Ishikawa (cell line): ENCODE measurements around the gene CCDC183.

Experiments
- CEBPB ChIP-seq: IDR thresholded peaks from 2 replicates; pipeline ENCODE4 v1.6.1; 2012
- CREB1 ChIP-seq: IDR thresholded peaks from 2 replicates; pipeline ENCODE4 v1.6.1; 2012; ENCODE audit warnings: low read depth
- EGR1 ChIP-seq: IDR thresholded peaks from 2 replicates; pipeline ENCODE4 v1.6.1; 2012
- EP300 ChIP-seq: IDR thresholded peaks from 2 replicates; pipeline ENCODE4 v1.6.1; 2012; ENCODE audit warnings: borderline replicate concordance
- FOXM1 ChIP-seq: IDR thresholded peaks from 2 replicates; pipeline ENCODE4 v1.6.1; 2012; ENCODE audit warnings: low read depth, borderline replicate concordance
- NFIC ChIP-seq: IDR thresholded peaks from 2 replicates; pipeline ENCODE4 v1.6.1; 2012
- RAD21 ChIP-seq: IDR thresholded peaks from 2 replicates; pipeline ENCODE4 v1.6.1; 2012; ENCODE audit warnings: low read depth
- TAF1 ChIP-seq: IDR thresholded peaks from 2 replicates; pipeline ENCODE4 v1.6.1; 2012; ENCODE audit warnings: low read depth, mild to moderate bottlenecking
- TCF12 ChIP-seq: IDR thresholded peaks from 2 replicates; pipeline ENCODE4 v1.6.1; 2012; ENCODE audit warnings: low read depth
- TEAD4 ChIP-seq: IDR thresholded peaks from 2 replicates; pipeline ENCODE4 v1.6.1; 2012
- YY1 ChIP-seq: IDR thresholded peaks from 2 replicates; pipeline ENCODE4 v1.6.1; 2012; ENCODE audit warnings: low read depth
- ZBTB7A ChIP-seq: IDR thresholded peaks from 2 replicates; pipeline ENCODE4 v1.6.1; 2012; ENCODE audit warnings: low read depth
- TF ChIP-seq, protein P1 (sequence below): IDR thresholded peaks from 2 replicates; pipeline ENCODE4 v1.6.1; 2012
- TF ChIP-seq, protein P2 (sequence below): IDR thresholded peaks from 2 replicates; pipeline ENCODE4 v1.6.1; 2012
- TF ChIP-seq, protein P3 (sequence below): IDR thresholded peaks from 2 replicates; pipeline ENCODE4 v1.6.1; 2012; ENCODE audit warnings: low read depth, mild to moderate bottlenecking

Gene CCDC183

DNA sequence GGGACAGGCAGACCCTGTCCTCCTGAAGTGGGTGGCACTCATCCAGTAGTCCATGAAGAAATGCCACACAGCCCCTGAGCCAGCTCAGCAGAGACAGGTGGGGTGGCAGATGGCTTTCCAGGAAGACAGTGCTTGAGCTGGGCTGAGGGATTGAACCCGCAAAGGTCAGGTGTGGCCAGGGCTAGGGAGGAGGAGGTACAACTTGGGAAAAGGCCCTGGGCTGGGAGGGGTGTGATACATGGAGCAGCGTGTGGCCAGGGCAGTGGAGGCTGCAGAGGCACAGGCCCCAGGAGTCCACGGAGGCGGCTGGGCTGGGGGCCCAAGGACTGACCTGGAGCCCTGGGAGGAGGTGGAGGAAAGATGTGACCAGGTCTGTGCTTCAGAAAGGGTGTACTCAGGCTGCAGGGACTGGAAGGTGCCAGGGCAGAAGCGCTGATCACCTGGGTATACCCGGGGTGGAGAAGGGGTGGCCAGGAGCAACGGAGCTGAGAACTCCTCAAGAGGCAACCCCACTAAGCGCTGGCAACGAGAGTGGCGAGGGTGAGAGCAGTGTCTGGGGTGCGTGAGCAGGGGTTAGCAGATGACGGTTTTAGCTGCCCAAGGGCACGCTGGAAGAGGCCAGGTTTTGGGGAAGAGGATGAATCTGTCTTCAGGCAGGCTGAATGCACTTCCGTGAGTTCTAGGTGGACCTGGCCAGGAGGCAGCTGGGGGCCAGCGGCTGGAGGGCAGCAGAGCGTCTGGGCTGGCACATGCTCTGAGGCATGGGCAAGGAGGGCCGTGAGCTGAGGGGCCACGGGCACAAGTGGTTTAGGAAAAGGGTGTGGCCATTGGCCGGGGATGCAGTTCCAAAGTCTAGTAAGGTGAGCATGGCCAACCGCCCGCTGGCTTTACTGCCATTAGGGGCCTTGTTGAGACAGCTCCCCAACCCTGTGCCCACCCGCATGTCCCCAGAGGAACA lies 7.7 kb downstream of the CCDC183 start:
- TF ChIP-seq FOXM1 (no peak), CREB1 (no peak), TEAD4 (no peak), TCF12 (no peak), ZBTB7A (no peak), EP300 (no peak), TAF1 (no peak), YY1 (no peak), NFIC (no peak), CEBPB (no peak), RAD21 (no peak), EGR1 (no peak)
- TF ChIP-seq, protein P1, sequence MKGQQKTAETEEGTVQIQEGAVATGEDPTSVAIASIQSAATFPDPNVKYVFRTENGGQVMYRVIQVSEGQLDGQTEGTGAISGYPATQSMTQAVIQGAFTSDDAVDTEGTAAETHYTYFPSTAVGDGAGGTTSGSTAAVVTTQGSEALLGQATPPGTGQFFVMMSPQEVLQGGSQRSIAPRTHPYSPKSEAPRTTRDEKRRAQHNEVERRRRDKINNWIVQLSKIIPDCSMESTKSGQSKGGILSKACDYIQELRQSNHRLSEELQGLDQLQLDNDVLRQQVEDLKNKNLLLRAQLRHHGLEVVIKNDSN = no peak
- TF ChIP-seq, protein P2, sequence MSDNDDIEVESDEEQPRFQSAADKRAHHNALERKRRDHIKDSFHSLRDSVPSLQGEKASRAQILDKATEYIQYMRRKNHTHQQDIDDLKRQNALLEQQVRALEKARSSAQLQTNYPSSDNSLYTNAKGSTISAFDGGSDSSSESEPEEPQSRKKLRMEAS = no peak
- TF ChIP-seq, protein P3, sequence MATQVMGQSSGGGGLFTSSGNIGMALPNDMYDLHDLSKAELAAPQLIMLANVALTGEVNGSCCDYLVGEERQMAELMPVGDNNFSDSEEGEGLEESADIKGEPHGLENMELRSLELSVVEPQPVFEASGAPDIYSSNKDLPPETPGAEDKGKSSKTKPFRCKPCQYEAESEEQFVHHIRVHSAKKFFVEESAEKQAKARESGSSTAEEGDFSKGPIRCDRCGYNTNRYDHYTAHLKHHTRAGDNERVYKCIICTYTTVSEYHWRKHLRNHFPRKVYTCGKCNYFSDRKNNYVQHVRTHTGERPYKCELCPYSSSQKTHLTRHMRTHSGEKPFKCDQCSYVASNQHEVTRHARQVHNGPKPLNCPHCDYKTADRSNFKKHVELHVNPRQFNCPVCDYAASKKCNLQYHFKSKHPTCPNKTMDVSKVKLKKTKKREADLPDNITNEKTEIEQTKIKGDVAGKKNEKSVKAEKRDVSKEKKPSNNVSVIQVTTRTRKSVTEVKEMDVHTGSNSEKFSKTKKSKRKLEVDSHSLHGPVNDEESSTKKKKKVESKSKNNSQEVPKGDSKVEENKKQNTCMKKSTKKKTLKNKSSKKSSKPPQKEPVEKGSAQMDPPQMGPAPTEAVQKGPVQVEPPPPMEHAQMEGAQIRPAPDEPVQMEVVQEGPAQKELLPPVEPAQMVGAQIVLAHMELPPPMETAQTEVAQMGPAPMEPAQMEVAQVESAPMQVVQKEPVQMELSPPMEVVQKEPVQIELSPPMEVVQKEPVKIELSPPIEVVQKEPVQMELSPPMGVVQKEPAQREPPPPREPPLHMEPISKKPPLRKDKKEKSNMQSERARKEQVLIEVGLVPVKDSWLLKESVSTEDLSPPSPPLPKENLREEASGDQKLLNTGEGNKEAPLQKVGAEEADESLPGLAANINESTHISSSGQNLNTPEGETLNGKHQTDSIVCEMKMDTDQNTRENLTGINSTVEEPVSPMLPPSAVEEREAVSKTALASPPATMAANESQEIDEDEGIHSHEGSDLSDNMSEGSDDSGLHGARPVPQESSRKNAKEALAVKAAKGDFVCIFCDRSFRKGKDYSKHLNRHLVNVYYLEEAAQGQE = no peak

DNA sequence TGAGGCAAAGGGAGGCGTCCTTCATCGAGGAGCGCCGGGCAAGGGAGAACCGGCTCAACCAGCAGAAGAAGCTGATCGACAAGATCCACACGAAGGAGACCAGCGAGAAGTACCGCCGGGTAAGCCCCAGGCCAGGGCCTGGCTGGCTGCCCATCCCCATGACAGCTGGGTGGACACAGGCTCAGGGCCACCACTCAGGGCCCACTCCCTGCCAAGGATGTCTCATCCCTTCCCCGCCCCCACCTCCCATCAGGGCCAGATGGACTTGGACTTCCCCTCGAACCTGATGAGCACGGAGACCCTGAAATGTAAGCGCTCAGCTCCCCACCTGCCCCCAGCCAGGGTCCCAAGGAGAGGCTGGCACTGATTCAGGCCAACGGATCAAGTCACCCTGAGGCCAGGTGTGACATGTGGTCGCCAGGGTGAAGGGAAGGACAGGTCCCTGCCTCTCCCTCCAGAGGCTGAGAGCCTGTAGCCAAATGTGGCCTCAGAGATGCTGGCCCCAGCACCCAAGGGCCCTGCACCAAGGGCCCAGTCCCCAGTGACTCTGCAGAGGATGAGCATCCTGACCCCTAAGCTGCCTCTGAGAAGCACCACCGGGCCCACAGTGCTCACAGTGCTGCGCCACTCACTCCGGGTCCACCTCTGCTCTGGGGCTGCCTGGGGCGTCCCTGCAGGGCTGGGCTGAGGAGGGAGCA lies 8.5 kb downstream of the CCDC183 start:
- TF ChIP-seq FOXM1 (no peak), EP300 (no peak), RAD21 (no peak), TEAD4 (no peak), CREB1 (no peak), YY1 (no peak), NFIC (no peak), ZBTB7A (no peak), TCF12 (no peak)
- TF ChIP-seq, protein P1 = no peak
- TF ChIP-seq, protein P2 = no peak
- TF ChIP-seq, protein P3 = no peak

DNA sequence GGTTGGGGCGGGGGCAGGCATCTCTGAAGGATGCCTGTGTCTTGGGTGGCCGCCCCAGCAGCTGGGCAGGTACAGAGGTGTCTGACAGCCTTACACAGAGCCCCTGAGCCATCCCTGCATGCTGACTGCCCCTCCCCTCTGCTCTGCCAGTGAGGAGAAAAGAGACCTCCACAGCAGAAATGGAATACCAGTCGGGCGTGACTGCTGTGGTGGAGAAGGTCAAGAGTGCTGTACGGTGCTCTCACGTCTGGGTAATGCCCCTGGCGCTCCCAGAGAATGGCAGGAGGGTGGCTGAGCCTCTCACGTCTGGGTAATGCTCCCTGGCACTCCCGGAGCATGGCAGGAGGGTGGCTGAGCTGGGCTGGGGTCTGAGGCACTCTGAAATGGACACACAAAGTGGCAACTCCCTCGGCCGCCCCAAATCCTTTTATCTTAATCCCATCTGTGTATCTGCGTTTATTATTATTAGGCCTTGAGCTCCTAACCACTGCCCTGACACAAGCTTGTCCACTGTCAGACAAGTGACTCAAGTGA lies 9.1 kb downstream of the CCDC183 start:
- TF ChIP-seq, protein P3 = no peak
- TF ChIP-seq, protein P2 = no peak
- TF ChIP-seq CEBPB = no peak
- TF ChIP-seq, protein P1 = no peak
- TF ChIP-seq NFIC = no peak
- no peak for TF ChIP-seq TCF12
- no peak for TF ChIP-seq EGR1
- no peak for TF ChIP-seq ZBTB7A
- TF ChIP-seq CREB1 = no peak
- TF ChIP-seq EP300 = no peak
- TF ChIP-seq FOXM1 = no peak
- no peak for TF ChIP-seq TEAD4
- TF ChIP-seq TAF1 = no peak
- TF ChIP-seq YY1 = no peak
- no peak for TF ChIP-seq RAD21
